Non-pigmented ciliary epithelial cell (primary cell): ENCODE data around the gene ALG14.
A peak's percentile ranks its signal among the peaks of the same experiment; 100 is the strongest.
"Not testable (repeated sequence)": the region's sequence is repeated elsewhere in the genome, so short reads cannot be mapped to it uniquely, and the experiment has no call there.

ENCODE experiments used
- DNase-seq: peaks from one replicate; pipeline ENCODE4 v3.0.0-alpha.2; 2010; ENCODE audit warnings: low read depth

The ALG14 gene

DNA sequence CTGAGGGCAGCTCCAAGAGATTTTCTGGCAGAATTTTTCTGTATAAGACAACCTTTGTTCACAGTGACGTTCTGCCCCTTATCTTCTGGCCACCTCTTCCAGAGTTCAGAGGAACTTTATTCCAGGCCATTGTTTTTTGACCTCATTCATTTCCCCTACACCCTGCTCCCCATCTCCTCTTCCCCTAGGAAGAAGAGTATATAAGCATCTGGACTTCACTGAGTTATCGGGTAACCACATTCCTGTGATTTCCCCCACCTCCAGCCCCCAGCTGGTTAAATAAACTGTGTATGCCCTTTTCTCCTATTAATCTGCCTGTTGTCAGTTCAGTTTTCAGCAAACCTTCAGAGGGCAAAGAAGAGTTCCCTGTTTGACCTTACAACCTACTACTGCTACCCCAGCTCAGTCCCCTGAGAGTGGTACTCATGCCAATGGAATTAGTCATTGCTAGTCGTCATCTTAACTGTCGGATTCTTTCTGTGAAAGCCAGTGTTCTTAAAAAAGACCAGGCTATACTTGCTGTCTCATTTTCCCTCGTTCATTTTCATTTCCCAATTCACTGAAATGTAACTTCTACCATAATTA is 14.3 kb upstream of the ALG14 start:
- peak; percentile 71 for DNase-seq

DNA sequence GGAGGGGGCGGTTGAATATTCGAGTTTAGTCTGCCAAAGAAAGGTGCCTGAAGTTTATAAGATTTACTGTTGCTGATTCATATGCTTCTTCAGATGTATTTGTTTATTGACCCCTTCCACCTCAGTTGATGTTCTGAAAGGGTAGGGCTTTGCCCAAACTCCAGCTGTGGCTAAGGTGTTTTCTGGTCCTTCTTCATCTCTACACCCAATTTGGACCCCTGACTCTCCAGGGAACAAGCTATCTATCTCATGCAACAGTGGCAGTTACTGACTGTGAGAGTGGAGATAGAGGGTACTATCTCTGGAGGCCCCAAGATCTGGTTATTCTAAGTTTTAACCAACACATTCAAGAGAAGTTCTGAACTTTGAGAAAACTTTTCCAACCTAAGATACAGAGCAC is 12.6 kb upstream of the ALG14 start:
- no peak for DNase-seq

DNA sequence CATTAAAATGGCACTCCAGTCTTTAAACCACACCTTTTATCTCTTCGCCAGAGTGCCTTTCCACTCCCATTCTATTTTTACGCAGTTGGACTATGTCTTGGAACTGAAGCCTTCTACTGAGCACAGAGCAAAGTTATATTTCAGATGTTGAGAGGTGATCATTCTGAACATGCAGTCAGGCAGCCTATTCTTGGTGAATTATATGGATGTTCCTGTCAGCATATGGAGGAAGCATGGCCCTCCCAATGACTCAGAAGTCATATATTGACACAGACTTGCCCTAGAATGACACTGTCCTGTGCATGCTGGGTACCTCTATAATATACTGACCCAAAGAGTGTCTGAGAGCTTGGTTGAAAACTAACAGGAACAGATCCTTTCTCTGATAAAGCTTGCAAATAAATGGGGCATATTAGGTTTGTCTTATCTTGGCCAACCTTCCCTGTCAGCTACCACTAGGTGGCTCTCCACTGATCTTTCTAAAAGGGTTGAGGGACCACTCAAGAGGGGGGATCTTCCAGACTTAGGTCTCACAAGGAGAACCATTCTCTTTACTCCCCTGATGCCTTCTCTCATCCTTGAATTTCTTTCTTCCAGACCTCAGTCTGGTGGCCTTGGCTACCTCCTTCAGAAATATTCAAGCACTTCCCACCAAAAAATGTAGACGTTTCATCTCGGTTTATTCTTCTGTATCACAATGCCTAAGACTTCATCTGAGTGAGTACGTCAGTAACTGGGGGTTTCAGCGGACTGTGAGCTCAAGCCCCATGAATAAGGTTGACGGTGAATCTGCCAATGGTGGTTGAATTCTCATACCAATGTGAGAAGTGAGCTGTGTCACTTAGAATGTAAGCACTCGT is 11.8 kb upstream of the ALG14 start:
- no peak for DNase-seq

DNA sequence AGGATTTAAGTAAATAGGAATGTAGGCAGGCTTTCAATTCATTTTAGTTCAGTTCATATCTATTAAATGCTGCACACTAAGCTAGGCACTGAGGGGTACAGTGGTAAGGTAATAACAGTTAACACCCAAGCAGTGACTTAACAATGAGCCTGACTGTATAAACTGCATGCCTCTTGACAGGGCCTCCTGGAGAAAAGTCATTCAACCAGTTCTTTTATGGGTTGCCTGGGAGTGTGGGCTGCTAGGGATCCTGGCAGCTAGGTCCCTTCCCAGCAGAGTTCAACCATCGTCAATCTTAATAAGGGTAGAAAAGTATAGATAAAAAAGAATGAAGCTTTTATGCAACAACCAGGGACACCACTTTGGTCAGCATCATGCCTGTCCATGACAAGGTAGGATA is 8.1 kb upstream of the ALG14 start:
- no peak for DNase-seq

DNA sequence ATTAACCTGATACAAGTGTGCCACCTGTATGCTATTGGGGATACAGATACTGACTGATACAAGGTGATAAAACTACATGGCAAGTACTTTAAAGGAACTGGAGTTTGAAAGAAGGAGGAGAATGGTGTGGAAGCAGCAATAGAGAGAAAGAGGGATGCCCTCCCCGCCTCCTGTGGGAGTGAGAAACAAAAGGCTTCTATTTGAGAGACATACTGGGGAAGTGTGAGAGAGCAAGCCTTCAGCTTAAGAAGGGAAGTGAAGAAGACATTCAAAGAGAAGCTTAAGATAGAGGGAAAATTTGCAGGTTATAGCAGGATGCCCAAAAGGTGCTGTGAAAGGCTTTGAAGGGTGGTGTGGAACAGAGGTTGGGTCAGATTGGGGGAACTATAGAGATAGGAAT is 7.7 kb upstream of the ALG14 start:
- DNase-seq = no peak

DNA sequence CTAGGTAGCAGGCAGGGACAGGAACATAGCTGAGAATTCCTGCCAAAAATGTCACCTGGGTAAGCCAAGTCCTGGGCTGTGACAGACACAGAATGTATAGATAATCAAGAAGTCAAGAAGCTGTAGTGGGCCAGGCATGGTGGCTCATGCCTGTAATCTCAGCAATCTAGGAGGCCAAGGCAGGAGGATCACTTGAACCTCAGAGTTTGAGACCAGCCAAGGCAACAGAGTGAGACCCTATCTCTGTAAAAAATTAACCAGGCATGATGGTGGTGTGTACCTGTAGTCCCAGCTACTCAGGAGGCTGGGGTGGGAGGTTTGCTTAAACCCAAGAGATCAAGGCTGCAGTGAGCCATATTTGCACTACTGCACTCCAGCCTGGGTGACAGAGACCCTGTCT is 3.3 kb upstream of the ALG14 start:
- no peak for DNase-seq

DNA sequence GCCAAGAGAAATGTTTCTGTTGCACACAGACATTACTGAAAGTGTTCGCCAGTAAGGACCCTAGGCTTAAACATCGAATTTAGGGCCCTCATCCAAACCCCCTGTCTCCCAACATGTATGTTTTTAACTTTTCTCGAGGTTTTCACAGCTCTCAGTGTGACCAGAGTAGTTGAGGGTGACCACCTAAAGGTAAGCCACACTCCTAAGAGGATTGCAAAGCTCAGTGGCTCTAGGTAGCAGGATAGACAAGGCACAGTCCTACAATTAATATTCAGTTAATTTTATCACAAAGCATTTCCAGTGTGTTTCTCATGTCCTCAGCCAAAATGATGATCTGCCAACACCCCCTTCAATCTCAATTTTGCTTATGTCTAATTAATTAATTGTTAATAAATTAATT is 695 bp upstream of the ALG14 start:
- DNase-seq = no peak

DNA sequence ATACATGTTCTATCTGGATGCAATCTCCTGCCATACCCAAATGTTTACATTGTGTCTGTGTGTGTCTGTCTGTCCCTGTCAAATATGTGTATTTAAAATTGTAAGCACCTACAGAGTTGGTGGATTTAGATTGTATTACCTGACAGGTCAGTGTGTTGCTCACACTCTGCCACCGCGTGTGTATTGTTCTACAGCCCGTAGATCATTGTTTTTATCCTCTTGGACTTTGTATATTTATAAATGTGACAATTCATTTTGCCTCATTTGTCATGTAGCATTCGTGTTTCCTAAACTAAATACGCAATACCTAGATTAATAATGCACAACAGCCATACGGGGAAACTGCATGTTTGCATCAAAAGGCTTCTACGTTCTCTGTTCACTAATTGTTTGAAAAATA is 634 bp downstream of the ALG14 start:
- no peak for DNase-seq

DNA sequence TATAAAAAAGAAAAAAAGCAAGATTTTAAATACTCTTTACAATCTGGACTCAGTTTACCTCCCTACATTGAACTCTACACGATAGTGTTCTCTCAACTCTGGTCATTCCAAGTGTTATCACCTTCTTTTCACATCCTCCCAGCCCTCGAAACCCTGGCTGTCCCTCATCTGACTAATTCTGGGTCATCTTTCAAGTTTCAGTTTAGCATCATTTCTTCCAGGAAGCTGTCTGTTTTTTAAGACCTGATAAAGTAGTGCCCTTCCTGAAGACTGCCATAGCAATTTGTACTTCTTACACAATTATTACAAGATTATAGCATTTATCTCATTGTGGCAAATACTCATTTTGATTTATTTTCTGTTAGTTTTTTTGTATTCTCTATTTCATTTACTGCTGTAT is 1.2 kb downstream of the ALG14 start:
- no peak for DNase-seq

DNA sequence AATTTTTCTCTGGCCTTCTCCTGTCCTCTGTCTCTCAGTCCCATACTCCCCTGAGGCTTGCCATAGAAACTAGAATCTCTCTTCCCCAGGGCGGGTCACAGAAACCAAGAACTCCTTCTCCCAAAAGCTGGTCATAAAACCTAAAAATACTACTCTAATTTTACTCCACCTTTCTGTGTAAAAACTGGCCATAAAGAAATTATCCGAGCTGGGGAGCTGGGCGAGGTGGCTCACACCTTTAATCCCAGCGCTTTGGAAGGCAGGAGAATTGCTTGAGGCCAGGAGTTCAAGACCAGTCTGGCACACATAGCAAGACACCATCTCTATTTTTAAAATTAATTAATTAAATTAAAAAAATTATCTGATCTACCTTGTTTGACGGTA is 3.0 kb downstream of the ALG14 start:
- no peak for DNase-seq

DNA sequence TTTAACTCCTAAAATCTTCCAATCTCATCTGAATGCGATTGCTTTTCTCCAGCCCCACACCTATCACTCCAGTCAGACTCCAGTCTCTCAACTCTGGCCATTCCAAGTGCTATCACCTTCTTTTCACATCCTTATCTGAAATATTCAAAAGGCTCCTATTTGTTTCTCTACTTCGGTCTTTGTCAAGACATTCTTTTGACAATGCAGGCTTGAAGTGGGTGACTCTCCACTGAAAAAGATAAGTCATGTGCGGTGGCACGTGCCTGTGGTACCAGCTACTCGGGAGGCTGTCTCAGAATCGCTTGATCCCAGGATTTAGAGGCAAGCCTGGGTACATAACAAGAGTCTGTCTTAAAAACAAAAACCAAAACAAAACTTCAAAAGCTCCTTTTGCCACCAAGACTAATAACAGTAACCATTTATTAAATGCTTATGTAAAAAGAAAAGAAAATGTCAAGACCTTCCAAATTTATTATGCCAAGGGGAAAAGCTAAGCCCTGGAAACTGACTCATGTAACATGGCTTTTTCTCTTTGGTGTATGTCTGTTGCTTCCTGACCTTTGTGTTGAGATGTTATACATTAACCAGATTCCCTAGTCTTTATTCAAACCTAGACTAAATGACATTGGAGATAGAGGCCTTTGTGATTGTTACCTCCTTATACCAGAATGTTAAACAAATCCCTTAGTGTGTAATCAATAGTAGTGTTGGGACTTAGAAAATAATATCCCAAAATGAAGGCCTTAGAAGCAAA is 3.6 kb downstream of the ALG14 start:
- no peak for DNase-seq

DNA sequence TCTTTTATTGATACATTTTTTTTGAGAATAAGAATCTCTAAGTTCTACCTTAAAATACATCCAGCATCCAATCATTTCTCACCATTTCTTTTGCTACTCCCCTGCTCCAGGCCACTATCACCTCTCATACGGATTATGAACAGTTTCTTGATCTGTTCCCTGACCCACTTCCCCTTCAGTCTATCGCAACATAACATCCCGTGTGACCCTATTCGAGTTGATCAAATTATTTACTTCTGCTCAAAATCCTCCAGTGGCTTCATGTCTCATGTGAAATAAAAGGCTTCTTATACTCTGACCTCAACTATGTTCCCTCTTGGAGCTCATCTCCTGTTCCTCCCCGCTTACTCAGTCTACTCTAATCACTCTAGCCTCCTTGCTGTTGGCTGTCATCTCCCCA is 5.2 kb downstream of the ALG14 start:
- DNase-seq = no peak

DNA sequence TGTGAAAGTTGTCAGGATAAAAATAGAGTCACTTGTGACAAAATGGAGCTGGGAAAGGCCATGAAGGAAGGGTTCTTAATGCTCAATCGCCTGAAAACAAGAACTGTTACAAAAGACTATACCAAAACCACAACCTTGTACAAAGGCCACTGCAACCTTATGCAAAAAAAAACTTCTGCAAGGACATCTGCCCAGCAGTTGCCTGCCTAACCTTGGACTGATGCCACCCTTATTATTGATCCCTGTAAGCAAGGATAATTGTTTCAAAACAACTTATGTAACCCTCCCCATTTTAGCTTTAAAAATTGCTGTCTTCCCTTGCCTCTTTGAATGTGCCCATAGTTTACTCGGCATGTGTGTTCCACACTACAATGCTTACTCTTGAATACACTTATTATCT is 5.7 kb downstream of the ALG14 start:
- no peak for DNase-seq

DNA sequence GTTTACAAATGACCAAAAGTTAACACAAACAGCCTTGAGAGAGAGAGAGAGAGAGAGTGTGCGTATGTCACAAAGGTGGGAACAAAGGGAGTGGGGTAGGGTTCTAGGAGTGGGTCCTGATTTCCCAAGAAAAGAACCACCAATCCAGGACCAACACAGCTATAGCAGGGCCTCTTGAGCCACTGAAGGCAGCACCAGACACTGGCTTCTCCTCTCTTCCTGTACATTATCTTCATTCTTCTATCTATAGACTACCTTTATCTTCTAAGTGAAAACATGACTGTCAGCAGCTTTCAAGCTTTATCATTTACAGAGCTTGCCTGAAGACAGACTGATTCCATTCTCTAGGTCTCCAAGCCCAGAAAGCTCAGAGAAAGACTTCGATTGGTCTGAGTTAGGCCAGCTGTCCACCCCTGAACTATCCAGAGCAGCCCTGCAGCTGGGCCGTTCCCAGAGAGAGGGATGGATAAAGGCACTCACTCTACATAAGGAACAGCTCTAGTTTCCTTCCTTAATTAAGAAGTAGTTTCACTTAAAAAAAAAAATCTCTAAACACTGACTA is 11.2 kb downstream of the ALG14 start:
- DNase-seq = no peak

DNA sequence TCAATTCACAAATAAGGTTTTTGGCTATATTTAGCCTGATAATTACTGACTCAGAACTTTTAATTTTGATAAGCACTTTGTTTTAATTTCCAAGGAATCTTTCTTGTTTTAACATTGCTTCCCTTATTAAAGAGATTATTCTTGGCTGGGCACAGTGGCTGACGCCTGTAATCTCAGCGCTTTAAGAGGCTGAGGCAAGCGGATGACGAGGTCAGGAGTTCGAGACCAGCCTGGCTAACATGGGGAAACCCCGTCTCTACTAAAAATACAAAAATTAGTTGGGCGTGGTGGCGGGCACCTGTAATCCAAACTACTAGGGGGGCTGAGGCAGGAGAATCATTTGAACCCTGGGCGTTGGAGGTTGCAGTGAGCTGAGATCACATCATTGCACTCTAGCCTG is 13.8 kb downstream of the ALG14 start:
- DNase-seq = no peak

DNA sequence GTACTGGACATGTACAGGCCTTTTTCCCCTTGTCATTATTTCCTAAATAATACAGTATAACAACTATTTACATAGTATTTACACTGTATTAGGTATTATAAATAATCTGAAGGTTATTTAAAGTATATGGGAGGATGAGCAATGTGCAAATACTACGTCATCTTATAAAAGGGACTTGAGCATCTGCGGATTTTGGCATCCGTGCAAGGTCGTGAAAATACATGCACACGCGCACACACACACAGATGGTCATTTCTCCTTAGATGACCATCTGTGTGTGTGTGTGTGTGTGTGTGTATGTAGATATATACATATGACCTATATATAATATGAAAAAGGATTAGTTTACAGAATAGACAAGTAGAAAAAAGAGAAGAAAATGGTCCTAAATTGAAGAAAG is 15.4 kb downstream of the ALG14 start:
- no peak for DNase-seq

DNA sequence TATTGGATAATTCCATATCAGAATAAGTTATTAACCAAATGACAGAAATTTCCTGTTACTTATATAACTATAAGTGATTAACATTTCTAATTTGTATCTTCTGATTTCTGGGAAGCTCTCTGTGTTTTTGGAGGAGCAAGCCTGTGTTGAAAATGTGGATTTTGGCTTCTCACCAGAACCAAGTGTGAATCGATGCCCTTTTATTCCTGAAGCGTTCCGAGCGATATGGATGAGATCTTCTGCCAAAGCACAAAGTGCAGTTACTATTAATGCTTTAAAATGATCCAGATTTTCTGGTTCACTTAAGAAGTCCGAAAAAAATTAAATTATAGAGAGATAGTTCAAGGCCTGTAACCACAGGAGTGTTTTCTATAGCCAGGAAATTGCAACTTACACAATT is 22.8 kb downstream of the ALG14 start:
- no peak for DNase-seq

DNA sequence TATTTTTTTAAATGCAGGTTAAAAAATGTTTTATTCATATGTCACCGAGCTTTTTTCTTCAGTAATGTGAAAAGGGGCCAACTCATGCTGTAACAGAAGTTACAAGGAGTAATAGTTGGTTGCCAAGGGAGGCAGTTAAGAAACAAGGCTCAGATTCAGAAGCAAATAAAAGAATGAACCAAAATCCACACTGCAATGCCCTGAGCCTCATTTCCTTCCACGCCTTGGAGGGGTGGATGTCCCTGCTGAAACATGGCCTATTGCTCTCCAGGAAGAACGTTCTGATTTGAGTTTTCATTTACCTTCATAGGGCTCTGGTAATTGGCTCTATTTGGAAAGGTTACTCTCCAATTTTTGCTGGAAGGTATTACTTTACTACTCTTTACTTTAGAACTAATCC is 24.4 kb downstream of the ALG14 start:
- no peak for DNase-seq

DNA sequence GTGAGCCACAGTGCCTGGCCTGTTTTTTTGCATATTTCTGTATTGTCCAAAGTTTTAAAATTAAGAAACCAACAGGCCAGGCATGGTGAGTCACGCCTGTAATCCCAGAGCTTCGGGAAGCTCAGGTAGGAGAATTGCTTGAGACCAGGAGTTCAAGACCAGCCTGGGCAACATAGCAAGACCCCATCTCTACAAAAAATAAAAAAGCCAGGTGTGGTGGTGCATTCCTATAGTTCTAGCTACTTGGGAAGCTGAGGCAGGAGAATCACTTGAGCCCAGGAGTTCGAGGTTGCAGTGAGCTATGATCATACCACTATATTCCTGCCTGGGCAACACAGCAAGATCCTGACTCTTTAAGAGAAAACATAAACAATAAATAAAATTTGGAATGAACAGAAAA is 25.1 kb downstream of the ALG14 start:
- not testable (repeated sequence) for DNase-seq

DNA sequence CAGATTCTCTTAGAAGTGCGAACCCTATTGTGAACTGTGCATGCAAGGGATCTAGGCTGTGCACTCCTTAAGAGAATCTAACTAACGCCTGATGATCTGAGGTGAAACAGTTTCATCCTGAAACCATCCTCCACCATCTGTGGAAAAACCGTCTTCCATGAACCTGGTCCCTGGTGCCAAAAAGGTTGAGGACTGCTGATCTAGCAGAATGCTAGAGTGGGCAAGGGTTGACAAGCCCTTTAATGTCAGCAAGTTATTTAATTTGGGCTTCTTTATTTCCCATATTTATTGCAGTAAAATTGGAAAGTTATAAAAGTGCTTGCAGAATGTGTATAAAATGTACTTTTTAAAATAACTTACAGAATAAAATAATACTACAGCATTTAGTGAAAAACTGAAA is 26.4 kb downstream of the ALG14 start:
- DNase-seq = no peak

DNA sequence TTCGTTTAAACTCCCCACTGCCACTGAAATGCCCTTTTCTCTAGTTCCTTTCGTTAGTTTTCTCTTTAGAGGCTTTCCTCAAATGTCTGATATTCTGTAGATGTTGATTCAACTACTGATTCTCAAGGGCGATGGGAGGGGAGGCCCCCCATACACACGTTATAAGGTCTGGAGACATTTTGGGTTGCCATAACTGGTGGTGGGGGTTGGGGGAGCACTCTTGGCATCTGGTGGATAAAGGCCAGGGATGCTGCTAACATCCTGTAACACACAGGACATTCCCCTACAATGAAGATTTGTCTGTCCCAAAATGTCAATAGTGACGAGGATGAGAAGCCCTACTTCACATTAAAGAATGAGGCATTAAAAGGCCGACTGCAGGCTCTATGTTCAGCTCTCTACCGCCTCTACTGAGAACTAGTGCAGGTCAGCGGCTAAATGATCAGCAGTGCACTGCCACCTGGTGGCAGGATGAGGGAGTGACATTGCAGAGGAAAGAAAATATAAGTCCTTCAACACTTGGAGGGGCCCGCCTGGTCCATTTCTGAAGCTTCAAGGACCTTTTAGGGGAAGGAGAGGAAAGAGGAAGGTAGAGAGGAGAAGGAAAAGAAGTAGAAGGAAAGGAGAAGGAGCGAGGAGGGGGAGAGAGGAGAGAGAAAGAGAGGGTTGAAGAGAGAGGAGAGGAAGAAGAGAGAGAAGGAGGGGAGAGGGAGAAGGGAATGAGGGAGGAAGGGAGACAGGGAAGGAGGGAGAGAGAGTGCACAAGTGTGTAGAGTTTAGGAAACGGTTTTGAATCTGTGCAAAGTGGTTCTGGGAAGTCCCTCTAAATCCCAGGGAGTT is 29.4 kb downstream of the ALG14 start:
- DNase-seq = peak; percentile 57

DNA sequence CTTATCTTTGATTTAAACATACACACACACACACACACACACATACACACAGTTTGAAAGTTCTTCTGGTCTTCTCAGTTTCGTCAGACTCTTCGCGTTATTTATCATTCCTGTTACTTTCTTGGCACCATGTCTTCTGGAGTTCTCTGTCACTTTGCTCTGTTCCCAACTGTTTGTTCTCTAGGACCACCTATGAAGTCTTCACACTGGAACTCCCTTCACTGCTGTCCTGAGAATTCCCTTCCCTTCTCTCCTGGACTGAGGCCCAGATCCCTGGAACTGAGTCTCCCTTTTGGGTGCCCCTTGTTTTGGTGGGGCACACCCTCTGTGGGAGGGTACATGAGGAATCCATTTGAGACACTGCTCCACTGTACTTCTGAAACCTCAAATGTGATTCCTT is 30.5 kb downstream of the ALG14 start:
- DNase-seq = no peak
